ENCODE data around the gene SDF2L1. TPM values are rescaled to one million over a fixed set of nuclear protein-coding genes. Genes with fewer than 3 reads are reported as not detected.

Gene SDF2L1
- total and polyA plus RNA-seq, 2 of the 13 experiments (the other 11 are each of a cell fraction or from before 2014, with no cell fraction given) = 18.0 to 57.4 TPM

- TF ChIP-seq POGK (CRISPR knock-in tag; conservative IDR thresholded peaks at IDR 0.05) (0 out of 2 replicates have a peak, but pooled peaks have one; percentile 43), ZNF768 (CRISPR knock-in tag; IDR thresholded peaks at IDR 0.05) (peak; percentile 68; the same call in 1 of the 2 replicates), NCOA2 (CRISPR knock-in tag; IDR thresholded peaks at IDR 0.05) (peak; percentile 51; the same call in 1 of the 2 replicates), ZNF788 (CRISPR knock-in tag; IDR thresholded peaks at IDR 0.05; ENCODE audit: borderline replicate concordance) (peak; percentile 47; the same call in 1 of the 2 replicates), ZNF331 (CRISPR knock-in tag; IDR thresholded peaks at IDR 0.05) (peak; percentile 45; the same call in 1 of the 2 replicates), ZKSCAN5 (CRISPR knock-in tag; IDR thresholded peaks at IDR 0.05) (no peak), SKI (IDR thresholded peaks at IDR 0.05; ENCODE audit: partially characterized antibody) (no peak), MYC (CRISPR knock-in tag; IDR thresholded peaks at IDR 0.05; ENCODE audit: borderline replicate concordance) (peak; percentile 90), PCBP1 (IDR thresholded peaks at IDR 0.05; ENCODE audit: borderline replicate concordance, low read depth, low read length) (peak; percentile 76; the same call in 1 of the 2 replicates), ARNT2 (CRISPR knock-in tag; IDR thresholded peaks at IDR 0.05; ENCODE audit: low read depth) (no peak), SIX1 (CRISPR knock-in tag; IDR thresholded peaks at IDR 0.05; ENCODE audit: borderline replicate concordance) (no peak), ZNF3 (CRISPR knock-in tag; IDR thresholded peaks at IDR 0.05) (no peak), CREB3 (CRISPR knock-in tag; IDR thresholded peaks at IDR 0.05) (no peak), ARNTL (CRISPR knock-in tag; IDR thresholded peaks at IDR 0.05) (peak; percentile 83), ZNF672 (CRISPR knock-in tag; IDR thresholded peaks at IDR 0.05) (no peak), ZNF761 (CRISPR knock-in tag; conservative IDR thresholded peaks at IDR 0.05) (peak; percentile 84), U2AF2 (IDR thresholded peaks at IDR 0.05; ENCODE audit: low read depth, low read length) (no peak)
- TF ChIP-seq, protein P1, sequence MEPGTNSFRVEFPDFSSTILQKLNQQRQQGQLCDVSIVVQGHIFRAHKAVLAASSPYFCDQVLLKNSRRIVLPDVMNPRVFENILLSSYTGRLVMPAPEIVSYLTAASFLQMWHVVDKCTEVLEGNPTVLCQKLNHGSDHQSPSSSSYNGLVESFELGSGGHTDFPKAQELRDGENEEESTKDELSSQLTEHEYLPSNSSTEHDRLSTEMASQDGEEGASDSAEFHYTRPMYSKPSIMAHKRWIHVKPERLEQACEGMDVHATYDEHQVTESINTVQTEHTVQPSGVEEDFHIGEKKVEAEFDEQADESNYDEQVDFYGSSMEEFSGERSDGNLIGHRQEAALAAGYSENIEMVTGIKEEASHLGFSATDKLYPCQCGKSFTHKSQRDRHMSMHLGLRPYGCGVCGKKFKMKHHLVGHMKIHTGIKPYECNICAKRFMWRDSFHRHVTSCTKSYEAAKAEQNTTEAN (CRISPR knock-in tag; conservative IDR thresholded peaks at IDR 0.05) = no peak
- TF ChIP-seq, protein P2, sequence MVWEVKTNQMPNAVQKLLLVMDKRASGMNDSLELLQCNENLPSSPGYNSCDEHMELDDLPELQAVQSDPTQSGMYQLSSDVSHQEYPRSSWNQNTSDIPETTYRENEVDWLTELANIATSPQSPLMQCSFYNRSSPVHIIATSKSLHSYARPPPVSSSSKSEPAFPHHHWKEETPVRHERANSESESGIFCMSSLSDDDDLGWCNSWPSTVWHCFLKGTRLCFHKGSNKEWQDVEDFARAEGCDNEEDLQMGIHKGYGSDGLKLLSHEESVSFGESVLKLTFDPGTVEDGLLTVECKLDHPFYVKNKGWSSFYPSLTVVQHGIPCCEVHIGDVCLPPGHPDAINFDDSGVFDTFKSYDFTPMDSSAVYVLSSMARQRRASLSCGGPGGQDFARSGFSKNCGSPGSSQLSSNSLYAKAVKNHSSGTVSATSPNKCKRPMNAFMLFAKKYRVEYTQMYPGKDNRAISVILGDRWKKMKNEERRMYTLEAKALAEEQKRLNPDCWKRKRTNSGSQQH (CRISPR knock-in tag; IDR thresholded peaks at IDR 0.05; ENCODE audit: low read depth) = no peak
- TF ChIP-seq, protein P3, sequence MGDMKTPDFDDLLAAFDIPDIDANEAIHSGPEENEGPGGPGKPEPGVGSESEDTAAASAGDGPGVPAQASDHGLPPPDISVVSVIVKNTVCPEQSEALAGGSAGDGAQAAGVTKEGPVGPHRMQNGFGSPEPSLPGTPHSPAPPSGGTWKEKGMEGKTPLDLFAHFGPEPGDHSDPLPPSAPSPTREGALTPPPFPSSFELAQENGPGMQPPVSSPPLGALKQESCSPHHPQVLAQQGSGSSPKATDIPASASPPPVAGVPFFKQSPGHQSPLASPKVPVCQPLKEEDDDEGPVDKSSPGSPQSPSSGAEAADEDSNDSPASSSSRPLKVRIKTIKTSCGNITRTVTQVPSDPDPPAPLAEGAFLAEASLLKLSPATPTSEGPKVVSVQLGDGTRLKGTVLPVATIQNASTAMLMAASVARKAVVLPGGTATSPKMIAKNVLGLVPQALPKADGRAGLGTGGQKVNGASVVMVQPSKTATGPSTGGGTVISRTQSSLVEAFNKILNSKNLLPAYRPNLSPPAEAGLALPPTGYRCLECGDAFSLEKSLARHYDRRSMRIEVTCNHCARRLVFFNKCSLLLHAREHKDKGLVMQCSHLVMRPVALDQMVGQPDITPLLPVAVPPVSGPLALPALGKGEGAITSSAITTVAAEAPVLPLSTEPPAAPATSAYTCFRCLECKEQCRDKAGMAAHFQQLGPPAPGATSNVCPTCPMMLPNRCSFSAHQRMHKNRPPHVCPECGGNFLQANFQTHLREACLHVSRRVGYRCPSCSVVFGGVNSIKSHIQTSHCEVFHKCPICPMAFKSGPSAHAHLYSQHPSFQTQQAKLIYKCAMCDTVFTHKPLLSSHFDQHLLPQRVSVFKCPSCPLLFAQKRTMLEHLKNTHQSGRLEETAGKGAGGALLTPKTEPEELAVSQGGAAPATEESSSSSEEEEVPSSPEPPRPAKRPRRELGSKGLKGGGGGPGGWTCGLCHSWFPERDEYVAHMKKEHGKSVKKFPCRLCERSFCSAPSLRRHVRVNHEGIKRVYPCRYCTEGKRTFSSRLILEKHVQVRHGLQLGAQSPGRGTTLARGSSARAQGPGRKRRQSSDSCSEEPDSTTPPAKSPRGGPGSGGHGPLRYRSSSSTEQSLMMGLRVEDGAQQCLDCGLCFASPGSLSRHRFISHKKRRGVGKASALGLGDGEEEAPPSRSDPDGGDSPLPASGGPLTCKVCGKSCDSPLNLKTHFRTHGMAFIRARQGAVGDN (CRISPR knock-in tag; IDR thresholded peaks at IDR 0.05) = peak; percentile 92
Observed at GRCh38 chr22:21677606-21678443, 35.7 kb downstream of the SDF2L1 start (continued).
